ENCODE results near the gene TMEM30A.

DNA sequence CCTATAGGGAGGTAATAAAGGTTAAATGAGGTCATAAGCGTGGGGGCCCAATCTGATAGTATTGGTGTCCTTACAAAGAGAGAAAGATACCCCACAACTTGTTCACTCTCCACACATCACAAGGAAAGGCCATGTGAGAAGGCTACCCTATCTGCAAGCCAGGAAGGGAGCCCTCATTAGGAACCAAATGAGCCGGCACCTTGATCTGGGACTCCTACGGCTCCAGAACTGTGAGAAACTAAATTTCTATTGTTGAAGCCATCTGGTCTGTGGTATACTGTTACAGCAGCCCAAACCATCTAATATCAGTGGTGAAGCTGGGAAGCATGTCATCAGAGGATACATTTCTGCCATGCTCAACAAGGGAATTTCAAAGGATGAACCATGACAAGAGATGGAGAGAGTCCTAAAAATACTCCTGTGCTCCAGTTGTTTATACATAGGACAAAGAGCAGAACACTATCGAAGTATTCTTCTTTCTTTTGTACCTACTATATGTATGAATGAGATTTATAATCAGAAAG lies 51.4 kb downstream of the TMEM30A start:
- TF ChIP-seq, protein P1, sequence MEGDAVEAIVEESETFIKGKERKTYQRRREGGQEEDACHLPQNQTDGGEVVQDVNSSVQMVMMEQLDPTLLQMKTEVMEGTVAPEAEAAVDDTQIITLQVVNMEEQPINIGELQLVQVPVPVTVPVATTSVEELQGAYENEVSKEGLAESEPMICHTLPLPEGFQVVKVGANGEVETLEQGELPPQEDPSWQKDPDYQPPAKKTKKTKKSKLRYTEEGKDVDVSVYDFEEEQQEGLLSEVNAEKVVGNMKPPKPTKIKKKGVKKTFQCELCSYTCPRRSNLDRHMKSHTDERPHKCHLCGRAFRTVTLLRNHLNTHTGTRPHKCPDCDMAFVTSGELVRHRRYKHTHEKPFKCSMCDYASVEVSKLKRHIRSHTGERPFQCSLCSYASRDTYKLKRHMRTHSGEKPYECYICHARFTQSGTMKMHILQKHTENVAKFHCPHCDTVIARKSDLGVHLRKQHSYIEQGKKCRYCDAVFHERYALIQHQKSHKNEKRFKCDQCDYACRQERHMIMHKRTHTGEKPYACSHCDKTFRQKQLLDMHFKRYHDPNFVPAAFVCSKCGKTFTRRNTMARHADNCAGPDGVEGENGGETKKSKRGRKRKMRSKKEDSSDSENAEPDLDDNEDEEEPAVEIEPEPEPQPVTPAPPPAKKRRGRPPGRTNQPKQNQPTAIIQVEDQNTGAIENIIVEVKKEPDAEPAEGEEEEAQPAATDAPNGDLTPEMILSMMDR (IDR thresholded peaks at IDR 0.05) = no peak
- TF ChIP-seq POLR2A (IDR thresholded peaks at IDR 0.05) = no peak

All from body of pancreas (tissue), 4 donors.